GM12878 (cell line): ENCODE results near the gene THYN1. TPM values are rescaled to one million over a fixed set of nuclear protein-coding genes. Genes with fewer than 3 reads are reported as not detected.

Experiments used
- ATAC-seq: fragments of 200-7000 bp; cut with Tn5 transposase; 3 replicates; pipeline ENCODE4 v1.9.1; 2020; ENCODE audit warnings: mild to moderate bottlenecking, moderate library complexity
- BruUV-seq: library from RNA; stranded (reverse); fragments of 400-500 nt; replicated peaks from 2 replicates; lab custom pipeline; 2021; lab: Mats Ljungman, UMichigan
- CTCF ChIA-PET: fragments of 300-600 bp; sonication (Branson Sonifier 250); formaldehyde crosslinking; extraction: SDS; loops from one replicate; lab custom pipeline; 2021; ENCODE audit warnings: inconsistent platforms; lab: Yijun Ruan, JAX
- POLR2A ChIA-PET: fragments of 350-600 bp; formaldehyde crosslinking; extraction: SDS; loops from one replicate; lab custom pipeline; 2021; ENCODE audit warnings: inconsistent platforms; lab: Charles Lee
- RAD21 ChIA-PET: fragments of 300-600 bp; sonication (Branson Sonifier 250); formaldehyde crosslinking; loops from one replicate; lab custom pipeline; 2023; ENCODE audit warnings: antibody characterized with exemption; ENCODE audit not compliant: unreplicated experiment; lab: Charles Lee
- SMC1A ChIA-PET: fragments of 300-600 bp; sonication (Branson Sonifier 250); formaldehyde crosslinking; loops from one replicate; lab custom pipeline; 2023; ENCODE audit not compliant: unreplicated experiment, uncharacterized antibody; lab: Charles Lee
- DNase-seq: peaks from one replicate; pipeline ENCODE4 v3.0.0-alpha.2; 2011; ENCODE audit warnings: low read depth, low spot score
- FAIRE-seq: peaks from 3 replicates; lab custom pipeline; 2011; peaks lifted over from hg19 to GRCh38; lab: Jason Lieb, UNC
- H2AFZ ChIP-seq: 2 replicates; pipeline ENCODE4 v1.6.0; 2011; ENCODE audit warnings: low read depth, low read length, control low read depth; ENCODE audit not compliant: control insufficient read depth
- H3K27ac ChIP-seq: 2 replicates; pipeline ENCODE4 v1.5.1; 2011; ENCODE audit warnings: control low read depth; ENCODE audit not compliant: control insufficient read depth, insufficient read depth
- H3K27me3 ChIP-seq, 2 experiments: replicated peaks in 1 of 2; 2 replicates each; pipeline versions ENCODE4 v1.6.0 to v1.6.1; 2011; ENCODE audit warnings: low read length in 1 of 2; ENCODE audit not compliant: control insufficient read depth in 2 of 2, insufficient read depth in 2 of 2
- H3K36me3 ChIP-seq, 2 experiments: 2 replicates each; pipeline ENCODE4 v1.5.1; 2011; ENCODE audit warnings: low read length in 1 of 2; ENCODE audit not compliant: control insufficient read depth in 2 of 2, insufficient read depth in 2 of 2
- H3K4me1 ChIP-seq: 2 replicates; pipeline ENCODE4 v1.6.1; 2011; ENCODE audit warnings: mild to moderate bottlenecking, low read length, moderate library complexity, mixed read lengths; ENCODE audit not compliant: control insufficient read depth, insufficient read depth
- H3K4me2 ChIP-seq: 2 replicates; pipeline ENCODE4 v1.6.0; 2011; ENCODE audit warnings: control low read depth; ENCODE audit not compliant: control insufficient read depth, insufficient read depth
- H3K4me3 ChIP-seq: fragments of 200-600 bp; sonication (generic); 2 replicates; pipeline ENCODE4 v1.5.1; 2016
- H3K79me2 ChIP-seq: 2 replicates; pipeline ENCODE4 v1.6.0; 2011; ENCODE audit warnings: low read length; ENCODE audit not compliant: control insufficient read depth, insufficient read depth
- H3K9ac ChIP-seq: 2 replicates; pipeline ENCODE4 v1.8.0; 2011; ENCODE audit warnings: low read length, control low read depth, mixed read lengths; ENCODE audit not compliant: control insufficient read depth, insufficient read depth
- H3K9me3 ChIP-seq: replicated peaks from 3 replicates; pipeline ENCODE4 v1.5.1; 2011; ENCODE audit warnings: mild to moderate bottlenecking, low read length; ENCODE audit not compliant: control insufficient read depth, insufficient read depth
- H4K20me1 ChIP-seq: 2 replicates; pipeline ENCODE4 v1.6.0; 2011; ENCODE audit not compliant: control insufficient read depth, insufficient read depth
- BHLHE40 ChIP-seq, 2 experiments: fragments of 450-650 bp in 1 of 2; IDR thresholded peaks; 2 replicates each; pipeline ENCODE4 v1.6.1; 2011 to 2017; ENCODE audit warnings: low read depth in 2 of 2, borderline replicate concordance in 1 of 2, improper control_type of control experiment in 1 of 2, low read length in 1 of 2, mild to moderate bottlenecking in 1 of 2
- BRCA1 ChIP-seq: IDR thresholded peaks from 2 replicates; pipeline ENCODE4 v1.6.1; 2011; ENCODE audit warnings: low read depth, low read length, improper control_type of control experiment
- LARP7 ChIP-seq: fragments of 450-650 bp; IDR thresholded peaks from 2 replicates; pipeline ENCODE4 v1.6.1; 2017; ENCODE audit warnings: mild to moderate bottlenecking
- MXI1 ChIP-seq: fragments of 150-350 bp; IDR thresholded peaks from 2 replicates; pipeline ENCODE4 v1.6.1; 2011; ENCODE audit warnings: low read depth, mild to moderate bottlenecking, inconsistent platforms, low read length, improper control_type of control experiment
- MYC ChIP-seq: IDR thresholded peaks from 2 replicates; pipeline ENCODE4 v1.6.1; 2011; ENCODE audit warnings: mild to moderate bottlenecking, low read length, moderate library complexity, inconsistent platforms; ENCODE audit not compliant: insufficient read depth, insufficient replicate concordance, insufficient read length, severe bottlenecking
- RAD51 ChIP-seq: fragments of 450-650 bp; IDR thresholded peaks from 2 replicates; pipeline ENCODE4 v1.6.1; 2016; ENCODE audit warnings: moderate library complexity, mild to moderate bottlenecking, inconsistent platforms
- SMAD1 ChIP-seq: fragments of 450-650 bp; IDR thresholded peaks from 2 replicates; pipeline ENCODE4 v1.6.1; 2018; ENCODE audit warnings: mild to moderate bottlenecking, low read depth; ENCODE audit not compliant: partially characterized antibody
- SP1 ChIP-seq: IDR thresholded peaks from one replicate; pipeline ENCODE4 v1.6.1; 2011; ENCODE audit warnings: low read depth, low read length
- SRF ChIP-seq, 2 experiments: IDR thresholded peaks; 2 replicates each; pipeline ENCODE4 v1.6.1; 2011; ENCODE audit warnings: low read depth in 2 of 2, low read length in 2 of 2, mild to moderate bottlenecking in 1 of 2, moderate library complexity in 1 of 2
- TCF7 ChIP-seq: IDR thresholded peaks from 2 replicates; pipeline ENCODE4 v1.6.1; 2014; ENCODE audit warnings: antibody characterized with exemption, borderline replicate concordance
- ZNF207 ChIP-seq: fragments of 450-650 bp; IDR thresholded peaks from 2 replicates; pipeline ENCODE4 v1.6.1; 2014; ENCODE audit warnings: antibody characterized with exemption, mild to moderate bottlenecking, borderline replicate concordance
- WGBS: methylation state at CpG from one replicate; pipeline ENCODE4 v1.1.6; 2016; ENCODE audit warnings: low lambda C conversion rate; ENCODE audit not compliant: insufficient replicate concordance, insufficient coverage; ENCODE audit errors: missing lambda C conversion rate; 5-methylcytosine and 5-hydroxymethylcytosine counted together
- in situ Hi-C: fragments of 300-500 bp; cut with MboI; formaldehyde crosslinking; loops from 9 replicates; pipeline ENCODE4 v1.14.3; 2018; ENCODE audit warnings: mixed read lengths
- intact Hi-C: fragments of 100-400 bp; cut with micrococcal nuclease; formaldehyde crosslinking; loops from one replicate; pipeline ENCODE4 v1.14.2; 2022; ENCODE audit not compliant: unreplicated experiment
- polyA plus RNA-seq, 11 experiments: library from polyadenylated mRNA; depleted of rRNA in 4 of 11; unstranded in 6 of 11; stranded (reverse) in 5 of 11; fragments of >200 nt; fragmentation: Nextera tagmentation in 4 of 11; fragmentation: Illumina TruSeq in 1 of 11; extraction: Ambion mirVana in 4 of 11; extraction: Trizol in 1 of 11; gene quantifications; 1 replicate in 1 of 11; 2 replicates in 10 of 11; pipeline versions ENCODE4 v1.2.1 to v1.2.3, GENCODE V29; 2011 to 2016; ENCODE audit warnings: inconsistent platforms in 2 of 11, missing spikeins in 2 of 11, low read depth in 1 of 11
- total RNA-seq, 4 experiments: library from RNA; depleted of rRNA in 3 of 4; stranded (reverse); fragments of >200 nt in 3 of 4; fragmentation: Illumina TruSeq in 1 of 4; extraction: Trizol in 1 of 4; gene quantifications; 2 replicates each; pipeline versions ENCODE4 v1.2.1 to v1.2.3, GENCODE V29; 2013 to 2021
- TF ChIP-seq, protein P1 (sequence below): fragments of 450-650 bp; formaldehyde crosslinking; IDR thresholded peaks from 2 replicates; pipeline ENCODE4 v1.5.0; 2022; ENCODE audit warnings: mild to moderate bottlenecking, missing genetic modification characterization
- TF ChIP-seq, protein P2 (sequence below): fragments of 450-650 bp; IDR thresholded peaks from 2 replicates; pipeline ENCODE4 v1.6.1; 2017; ENCODE audit warnings: mild to moderate bottlenecking, moderate library complexity
- TF ChIP-seq, protein P3 (sequence below): fragments of 450-650 bp; IDR thresholded peaks from 2 replicates; pipeline ENCODE4 v1.6.1; 2017; ENCODE audit warnings: low read depth, mild to moderate bottlenecking, moderate library complexity

The THYN1 gene
- total and polyA plus RNA-seq, 10 of the 15 experiments (the other 5 are each of a cell fraction or from before 2014, with no cell fraction given), result 45.7 to 221 (median 96.3) TPM

DNA sequence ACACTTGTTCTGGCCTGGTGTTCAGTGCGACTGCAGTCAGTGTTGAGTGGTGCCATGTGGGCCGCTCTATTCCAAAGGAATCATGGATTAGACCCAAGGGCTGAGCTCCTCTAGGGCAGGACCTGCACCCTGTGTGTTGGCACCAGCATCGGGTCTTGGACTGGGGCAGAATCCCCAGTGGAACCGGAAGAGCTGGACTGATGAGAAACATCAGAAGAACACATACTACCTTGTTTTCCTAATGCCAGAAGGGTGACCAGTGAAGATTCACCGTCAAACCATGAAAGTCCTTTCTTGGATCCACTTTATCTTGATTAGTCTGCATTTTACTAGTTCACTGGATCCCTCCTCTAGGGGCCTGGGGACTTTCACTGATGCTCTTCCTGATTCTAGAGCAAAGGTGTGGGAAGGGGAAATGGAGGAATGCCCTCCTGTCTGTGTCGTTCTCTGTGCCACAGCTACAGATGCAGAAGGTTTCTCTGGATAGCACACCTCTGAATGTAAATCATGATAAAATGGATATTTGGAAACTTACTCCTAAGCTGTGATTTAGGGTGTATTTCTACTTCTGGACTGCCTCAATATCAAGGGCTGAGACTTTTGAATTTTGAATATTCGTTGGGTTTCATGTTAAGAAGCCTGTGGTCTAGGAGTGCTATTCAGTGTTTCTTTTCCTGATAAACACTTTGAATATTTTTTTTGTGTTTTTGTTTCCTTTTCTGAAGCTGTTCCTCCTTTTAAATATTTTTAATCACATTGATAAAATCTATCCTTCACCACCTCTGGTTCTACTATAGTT, 12.0 kb upstream of the THYN1 start:
- RAD21 ChIA-PET, result no interaction called here
- no peak for DNase-seq
- Histone ChIP-seq H3K9me3 (no peaks in the 10 kb centered on the region), H3K9ac (no peak overlapping the region), H2AFZ (no peak overlapping the region), H3K4me2 (no peak overlapping the region), H3K27me3 (no peaks in the 10 kb centered on the region), H3K4me1 (peaks cover 3% of the 10 kb centered on the region), H3K27ac (no peak overlapping the region), H3K4me3 (no peak overlapping the region), H3K79me2 (no peaks in the 10 kb centered on the region), H4K20me1 (no peaks in the 10 kb centered on the region), H3K36me3 (peaks cover 0 to 3% of the 10 kb centered on the region in 2 experiments; a peak in 1 of 4 replicates)
- TSS peak; percentile 47 for BruUV-seq
- FAIRE-seq, result no peak
- in situ Hi-C loops (no loop called here), intact Hi-C loops (no loop called here)
- ATAC-seq, result no peak
- CTCF ChIA-PET, result interaction anchor here (1.5 kb wide), 1 partner anchor 60 kb away, joined by 4 read pairs; no protein-coding TSS in a partner anchor
- WGBS, result 91% methylated on average over 7 of the region's 7 CpGs
- SMC1A ChIA-PET, result interaction anchor here (0.5 to 1.0 kb wide), 2 partner anchors 77 to 147 kb away, joined by 3 read pairs; no protein-coding TSS in a partner anchor
- POLR2A ChIA-PET, result no interaction called here
- TF ChIP-seq RAD51 (no peak), SMAD1 (no peak), BHLHE40 (IDR thresholded peaks at IDR 0.05; ENCODE audit: borderline replicate concordance in 1 of 2, low read depth in 2 of 2, low read length in 1 of 2) (no peak), SP1 (no peak), BRCA1 (no peak), ZNF207 (no peak), TCF7 (no peak), SRF (IDR thresholded peaks at IDR 0.05; ENCODE audit: low read depth in 2 of 2, low read length in 2 of 2) (no peak), MYC (no peak), LARP7 (no peak), MXI1 (no peak)
- TF ChIP-seq, protein P1, sequence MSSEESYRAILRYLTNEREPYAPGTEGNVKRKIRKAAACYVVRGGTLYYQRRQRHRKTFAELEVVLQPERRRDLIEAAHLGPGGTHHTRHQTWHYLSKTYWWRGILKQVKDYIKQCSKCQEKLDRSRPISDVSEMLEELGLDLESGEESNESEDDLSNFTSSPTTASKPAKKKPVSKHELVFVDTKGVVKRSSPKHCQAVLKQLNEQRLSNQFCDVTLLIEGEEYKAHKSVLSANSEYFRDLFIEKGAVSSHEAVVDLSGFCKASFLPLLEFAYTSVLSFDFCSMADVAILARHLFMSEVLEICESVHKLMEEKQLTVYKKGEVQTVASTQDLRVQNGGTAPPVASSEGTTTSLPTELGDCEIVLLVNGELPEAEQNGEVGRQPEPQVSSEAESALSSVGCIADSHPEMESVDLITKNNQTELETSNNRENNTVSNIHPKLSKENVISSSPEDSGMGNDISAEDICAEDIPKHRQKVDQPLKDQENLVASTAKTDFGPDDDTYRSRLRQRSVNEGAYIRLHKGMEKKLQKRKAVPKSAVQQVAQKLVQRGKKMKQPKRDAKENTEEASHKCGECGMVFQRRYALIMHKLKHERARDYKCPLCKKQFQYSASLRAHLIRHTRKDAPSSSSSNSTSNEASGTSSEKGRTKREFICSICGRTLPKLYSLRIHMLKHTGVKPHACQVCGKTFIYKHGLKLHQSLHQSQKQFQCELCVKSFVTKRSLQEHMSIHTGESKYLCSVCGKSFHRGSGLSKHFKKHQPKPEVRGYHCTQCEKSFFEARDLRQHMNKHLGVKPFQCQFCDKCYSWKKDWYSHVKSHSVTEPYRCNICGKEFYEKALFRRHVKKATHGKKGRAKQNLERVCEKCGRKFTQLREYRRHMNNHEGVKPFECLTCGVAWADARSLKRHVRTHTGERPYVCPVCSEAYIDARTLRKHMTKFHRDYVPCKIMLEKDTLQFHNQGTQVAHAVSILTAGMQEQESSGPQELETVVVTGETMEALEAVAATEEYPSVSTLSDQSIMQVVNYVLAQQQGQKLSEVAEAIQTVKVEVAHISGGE (CRISPR knock-in tag), result no peak
- TF ChIP-seq, protein P2, sequence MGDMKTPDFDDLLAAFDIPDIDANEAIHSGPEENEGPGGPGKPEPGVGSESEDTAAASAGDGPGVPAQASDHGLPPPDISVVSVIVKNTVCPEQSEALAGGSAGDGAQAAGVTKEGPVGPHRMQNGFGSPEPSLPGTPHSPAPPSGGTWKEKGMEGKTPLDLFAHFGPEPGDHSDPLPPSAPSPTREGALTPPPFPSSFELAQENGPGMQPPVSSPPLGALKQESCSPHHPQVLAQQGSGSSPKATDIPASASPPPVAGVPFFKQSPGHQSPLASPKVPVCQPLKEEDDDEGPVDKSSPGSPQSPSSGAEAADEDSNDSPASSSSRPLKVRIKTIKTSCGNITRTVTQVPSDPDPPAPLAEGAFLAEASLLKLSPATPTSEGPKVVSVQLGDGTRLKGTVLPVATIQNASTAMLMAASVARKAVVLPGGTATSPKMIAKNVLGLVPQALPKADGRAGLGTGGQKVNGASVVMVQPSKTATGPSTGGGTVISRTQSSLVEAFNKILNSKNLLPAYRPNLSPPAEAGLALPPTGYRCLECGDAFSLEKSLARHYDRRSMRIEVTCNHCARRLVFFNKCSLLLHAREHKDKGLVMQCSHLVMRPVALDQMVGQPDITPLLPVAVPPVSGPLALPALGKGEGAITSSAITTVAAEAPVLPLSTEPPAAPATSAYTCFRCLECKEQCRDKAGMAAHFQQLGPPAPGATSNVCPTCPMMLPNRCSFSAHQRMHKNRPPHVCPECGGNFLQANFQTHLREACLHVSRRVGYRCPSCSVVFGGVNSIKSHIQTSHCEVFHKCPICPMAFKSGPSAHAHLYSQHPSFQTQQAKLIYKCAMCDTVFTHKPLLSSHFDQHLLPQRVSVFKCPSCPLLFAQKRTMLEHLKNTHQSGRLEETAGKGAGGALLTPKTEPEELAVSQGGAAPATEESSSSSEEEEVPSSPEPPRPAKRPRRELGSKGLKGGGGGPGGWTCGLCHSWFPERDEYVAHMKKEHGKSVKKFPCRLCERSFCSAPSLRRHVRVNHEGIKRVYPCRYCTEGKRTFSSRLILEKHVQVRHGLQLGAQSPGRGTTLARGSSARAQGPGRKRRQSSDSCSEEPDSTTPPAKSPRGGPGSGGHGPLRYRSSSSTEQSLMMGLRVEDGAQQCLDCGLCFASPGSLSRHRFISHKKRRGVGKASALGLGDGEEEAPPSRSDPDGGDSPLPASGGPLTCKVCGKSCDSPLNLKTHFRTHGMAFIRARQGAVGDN, result no peak
- TF ChIP-seq, protein P3, sequence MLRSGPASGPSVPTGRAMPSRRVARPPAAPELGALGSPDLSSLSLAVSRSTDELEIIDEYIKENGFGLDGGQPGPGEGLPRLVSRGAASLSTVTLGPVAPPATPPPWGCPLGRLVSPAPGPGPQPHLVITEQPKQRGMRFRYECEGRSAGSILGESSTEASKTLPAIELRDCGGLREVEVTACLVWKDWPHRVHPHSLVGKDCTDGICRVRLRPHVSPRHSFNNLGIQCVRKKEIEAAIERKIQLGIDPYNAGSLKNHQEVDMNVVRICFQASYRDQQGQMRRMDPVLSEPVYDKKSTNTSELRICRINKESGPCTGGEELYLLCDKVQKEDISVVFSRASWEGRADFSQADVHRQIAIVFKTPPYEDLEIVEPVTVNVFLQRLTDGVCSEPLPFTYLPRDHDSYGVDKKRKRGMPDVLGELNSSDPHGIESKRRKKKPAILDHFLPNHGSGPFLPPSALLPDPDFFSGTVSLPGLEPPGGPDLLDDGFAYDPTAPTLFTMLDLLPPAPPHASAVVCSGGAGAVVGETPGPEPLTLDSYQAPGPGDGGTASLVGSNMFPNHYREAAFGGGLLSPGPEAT, result no peak
